Activated CD4-positive, alpha-beta T cell treated with anti-CD3 and anti-CD28 coated beads, Interleukin-2, Interleukin-6, amounts not matched to agents 100 ng/mL and 50 ng/mL, durations not matched to agents 16 hours and 8 hours (primary cell): Measurements from ENCODE around the gene SLC43A1.
A peak's percentile ranks its signal among the peaks of the same experiment; 100 is the strongest.

Source experiments
- DNase-seq: peaks from one replicate; pipeline ENCODE4 v3.0.0-alpha.2; 2020

SLC43A1 gene

GRCh38 chr11:57497303-57498247 lies 17.9 kb downstream of the SLC43A1 start:
- no peak for DNase-seq

GRCh38 chr11:57496109-57496820 lies 19.2 kb downstream of the SLC43A1 start:
- no peak for DNase-seq

GRCh38 chr11:57493507-57494503 lies 21.7 kb downstream of the SLC43A1 start:
- DNase-seq, result peak; percentile 82

- peak; percentile 72 for DNase-seq
Measured at GRCh38 chr11:57491371-57492061, 24.0 kb downstream of the SLC43A1 start.

DNA sequence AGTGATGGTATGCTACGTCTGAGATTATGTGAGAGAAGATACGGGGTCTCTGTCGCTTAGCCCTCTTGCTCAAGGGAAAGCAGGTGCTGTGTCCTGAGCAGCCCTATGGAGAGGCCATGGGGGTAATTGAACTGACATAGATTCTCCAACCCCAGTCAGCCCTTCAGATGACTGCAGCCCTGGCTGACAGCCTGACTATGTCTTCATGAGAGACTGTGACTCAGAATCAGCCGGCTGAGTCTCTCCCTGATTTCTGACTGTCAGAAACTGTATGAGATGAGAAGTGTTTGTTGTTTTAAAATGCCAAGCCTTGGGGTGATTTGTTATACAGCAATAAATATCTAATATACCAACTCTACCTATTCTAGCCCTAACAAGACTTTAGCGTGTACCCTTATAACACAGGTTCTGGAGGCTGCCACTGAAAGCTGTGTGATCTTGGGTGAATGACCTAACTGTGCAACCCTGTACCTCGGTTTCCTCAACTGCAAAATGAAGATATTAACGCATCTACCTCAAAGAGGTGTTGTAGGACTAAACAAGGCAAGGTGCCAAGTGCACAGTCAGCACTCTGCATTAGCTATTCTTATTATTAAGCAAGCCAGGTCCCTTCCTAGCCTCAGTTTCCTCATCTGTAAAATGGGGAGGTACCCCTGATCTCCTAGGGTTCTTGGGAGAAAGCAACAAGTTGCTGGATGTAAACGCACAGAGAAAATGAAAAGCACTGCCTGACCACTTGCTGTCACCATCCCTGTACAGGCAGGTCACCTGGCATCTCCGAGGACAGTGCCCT lies 24.9 kb downstream of the SLC43A1 start:
- no peak for DNase-seq

DNA sequence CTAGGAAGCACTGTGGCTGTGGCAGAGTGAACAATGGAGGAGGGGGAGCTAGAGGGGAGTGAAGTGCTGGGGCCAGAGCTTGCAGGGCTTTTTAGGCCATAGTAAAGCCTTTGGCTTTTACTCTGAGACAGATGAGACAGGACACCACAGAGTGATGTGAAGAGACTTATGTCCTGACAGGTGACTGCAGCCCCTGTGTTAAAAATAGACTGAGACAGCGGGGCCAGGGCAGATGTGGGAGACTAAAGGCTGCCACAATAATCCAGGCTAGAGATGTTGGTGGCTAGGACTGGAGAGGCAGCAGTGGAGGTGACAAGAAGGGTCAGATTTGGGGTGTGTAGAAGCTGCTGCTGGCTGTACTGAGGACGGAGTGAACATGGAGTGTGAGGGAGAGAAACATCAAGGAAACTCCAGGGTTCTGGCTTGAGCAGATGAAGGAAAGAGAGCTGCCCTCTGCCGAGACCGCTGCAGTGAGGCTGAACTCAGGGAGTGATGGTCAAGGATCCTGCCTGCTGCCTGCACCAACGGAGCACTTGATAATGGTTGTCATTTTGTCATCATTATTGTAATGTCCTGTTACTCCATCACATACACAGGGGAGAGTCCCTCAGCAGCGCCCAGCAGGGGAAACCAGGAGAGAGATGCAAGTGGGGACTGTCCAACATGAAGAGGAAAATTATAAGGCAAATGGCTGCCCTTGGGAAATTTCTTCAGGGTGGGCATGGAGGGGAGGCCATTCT lies 27.4 kb downstream of the SLC43A1 start:
- no peak for DNase-seq

GRCh38 chr11:57487021-57487778 lies 28.3 kb downstream of the SLC43A1 start:
- DNase-seq, result no peak

- DNase-seq, result no peak
Measured at GRCh38 chr11:57485217-57485990, 30.1 kb downstream of the SLC43A1 start.

DNA sequence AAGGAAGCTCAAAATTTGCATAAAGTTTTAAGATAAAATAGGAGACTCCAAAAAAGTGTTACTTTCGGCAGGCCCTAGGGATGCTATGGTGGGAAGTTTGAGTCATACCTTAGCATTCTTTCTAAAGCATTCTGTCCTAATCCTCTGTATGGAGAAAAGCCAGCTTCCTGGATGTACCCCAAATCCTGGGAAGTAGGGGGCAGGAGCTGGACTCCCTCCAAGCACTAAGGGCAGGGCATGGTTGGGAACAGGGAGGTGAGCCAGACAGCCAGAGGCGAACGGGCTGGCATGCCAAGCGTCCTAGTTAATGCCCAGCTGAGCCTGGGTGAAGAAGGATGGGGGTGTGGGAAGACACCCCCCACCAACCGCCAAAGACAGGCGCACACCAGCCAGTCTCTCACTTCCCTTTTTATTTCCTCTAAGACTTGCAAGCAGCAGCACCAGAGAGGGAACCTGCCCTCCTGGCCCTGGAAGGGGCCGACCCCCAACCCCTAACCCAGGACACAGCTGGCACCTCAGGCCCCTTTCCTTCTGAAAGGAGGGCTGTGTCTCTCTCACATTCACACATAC lies 31.3 kb downstream of the SLC43A1 start:
- DNase-seq, result no peak

DNA sequence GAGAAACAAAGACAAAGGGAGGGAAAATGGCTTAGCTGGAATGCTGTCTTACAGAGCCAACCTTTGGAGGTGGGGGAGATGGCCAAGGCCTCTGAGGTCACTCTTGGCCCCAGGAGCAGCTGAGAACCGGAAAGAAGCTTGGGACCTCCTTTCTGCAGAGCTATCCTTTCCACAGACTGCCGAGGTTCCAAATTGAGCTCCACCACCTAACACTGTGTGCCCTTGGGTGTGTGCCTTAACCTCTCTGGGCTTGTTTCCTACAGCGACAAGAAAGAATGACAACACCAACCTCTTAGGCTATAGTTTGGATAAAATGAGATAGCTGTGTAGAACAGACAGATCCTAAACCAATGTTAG lies 32.0 kb downstream of the SLC43A1 start:
- DNase-seq, result no peak

GRCh38 chr11:57482782-57483561 lies 32.5 kb downstream of the SLC43A1 start:
- peak; percentile 56 for DNase-seq

DNA sequence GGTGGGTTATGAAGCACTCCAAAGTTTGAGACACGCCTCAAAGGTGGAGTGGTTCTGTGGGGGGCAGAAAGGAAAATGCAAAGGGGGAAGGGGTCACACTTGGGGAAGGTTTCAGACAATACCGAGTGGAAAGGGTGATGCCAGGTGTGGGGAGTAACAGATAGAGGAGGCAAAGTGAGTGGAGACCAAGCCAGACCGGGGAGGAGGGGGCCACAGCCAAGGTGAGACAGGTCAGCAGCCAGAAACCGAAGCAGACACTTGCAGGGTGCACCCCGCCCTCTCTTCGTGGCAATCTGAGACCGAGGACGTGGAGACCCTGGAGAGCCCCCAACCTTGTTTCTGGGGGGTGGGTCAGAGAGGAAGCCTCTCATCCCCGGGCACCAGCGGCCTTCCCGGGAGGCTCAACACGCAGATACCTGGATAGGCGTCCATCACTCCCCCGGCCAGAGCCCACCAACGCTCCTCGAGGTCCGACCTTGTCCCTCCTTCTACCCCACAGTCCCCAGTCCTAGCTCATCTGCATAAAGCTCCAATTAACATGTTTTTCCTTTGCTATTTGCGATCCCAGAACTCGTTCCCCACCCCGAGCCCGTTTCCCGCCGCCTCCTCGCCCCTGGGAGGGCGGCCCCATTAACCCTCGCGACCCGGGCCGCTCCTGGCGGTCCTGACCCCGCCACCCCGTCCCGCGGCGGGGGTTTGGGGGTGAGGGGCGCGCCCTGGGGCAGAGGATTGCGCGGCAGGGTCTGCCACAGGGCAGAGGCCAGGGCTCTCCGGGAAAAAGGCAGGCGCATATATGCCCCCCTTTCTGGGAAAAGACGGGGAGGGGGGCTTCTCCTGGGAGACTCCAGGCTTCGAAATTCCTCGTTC lies 33.4 kb downstream of the SLC43A1 start:
- DNase-seq, result no peak

DNA sequence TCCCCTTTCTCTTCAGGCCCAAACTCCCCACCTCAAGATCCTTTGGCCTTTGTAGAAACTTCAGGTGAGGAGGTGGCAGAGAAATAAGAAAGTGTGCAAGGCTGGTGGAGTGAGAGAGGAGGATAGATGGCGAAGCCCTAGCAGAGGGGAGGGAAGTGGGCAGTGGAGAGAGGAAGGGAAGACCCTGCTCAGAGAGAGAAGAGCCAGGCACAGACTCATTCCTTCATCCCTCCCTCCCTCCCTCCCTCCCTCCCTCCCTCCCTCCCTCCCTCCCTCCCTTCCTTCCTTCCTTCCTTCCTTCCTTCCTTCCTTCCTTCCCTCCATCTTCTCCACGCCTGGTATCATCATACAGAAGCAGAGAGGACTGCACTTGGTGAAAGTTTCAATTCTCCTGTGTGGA lies 34.2 kb downstream of the SLC43A1 start:
- DNase-seq, result no peak

DNA sequence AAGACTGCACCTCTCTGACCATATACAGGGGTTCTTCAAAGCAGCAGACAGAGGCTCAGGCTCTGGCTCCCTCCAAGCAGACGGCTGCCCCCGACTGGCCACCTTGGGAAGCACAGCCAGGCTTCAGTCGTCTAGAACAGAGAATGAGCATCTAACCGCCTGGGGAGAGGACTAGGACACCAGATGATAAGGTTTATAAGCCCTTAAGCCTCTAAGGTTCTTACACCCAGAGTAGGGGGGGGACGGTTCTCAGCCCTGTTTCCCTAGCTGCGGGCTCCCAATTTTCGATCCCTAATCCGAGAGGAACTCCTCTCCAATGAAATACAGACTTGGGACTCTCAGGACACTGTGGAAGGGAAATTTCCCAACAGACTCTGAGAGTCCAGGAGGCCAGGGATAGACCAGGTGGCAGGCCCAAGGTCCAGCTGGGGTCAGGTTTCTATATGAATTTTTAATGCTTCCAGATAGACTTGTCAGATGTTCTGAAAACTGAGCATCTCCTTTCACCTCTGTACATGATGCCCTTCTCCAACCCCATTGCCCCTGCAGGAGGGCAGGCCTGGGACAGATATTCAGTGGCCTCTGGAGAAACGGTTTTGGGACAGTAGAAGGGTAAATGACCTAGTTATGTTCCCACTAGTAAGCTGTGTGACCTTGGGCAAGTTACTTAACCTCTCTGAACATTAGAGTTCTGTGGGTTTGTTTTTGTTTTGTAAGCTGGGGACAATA lies 34.9 kb downstream of the SLC43A1 start:
- peak; percentile 80 for DNase-seq

GRCh38 chr11:57479911-57480310 lies 35.6 kb downstream of the SLC43A1 start:
- no peak for DNase-seq

GRCh38 chr11:57479021-57479663 lies 36.4 kb downstream of the SLC43A1 start:
- no peak for DNase-seq
